OCI-LY1 (cell line): Measurements from ENCODE around the gene KCNK16.

Source experiments
- H2AFZ ChIP-seq: fragments of 200-600 bp; sonication (generic), shearing (Covaris generic); 2 replicates; pipeline ENCODE4 v1.6.0; 2014; ENCODE audit warnings: antibody characterized with exemption, mild to moderate bottlenecking, low read length
- H3F3A ChIP-seq: fragments of 200-600 bp; sonication (generic), shearing (Covaris generic); 2 replicates; pipeline ENCODE4 v1.6.0; 2014; ENCODE audit warnings: mild to moderate bottlenecking, antibody characterized with exemption, low read length, moderate library complexity; ENCODE audit not compliant: insufficient read depth
- H3K27ac ChIP-seq: fragments of 200-600 bp; sonication (generic); 2 replicates; pipeline ENCODE4 v1.5.1; 2014; ENCODE audit warnings: low read length, mixed run types, mild to moderate bottlenecking, low read depth; ENCODE audit not compliant: poor library complexity, severe bottlenecking
- H3K27me3 ChIP-seq: fragments of 200-600 bp; sonication (generic); 2 replicates; pipeline ENCODE4 v1.6.0; 2014; ENCODE audit warnings: antibody characterized with exemption, mild to moderate bottlenecking, low read length, moderate library complexity; ENCODE audit not compliant: insufficient read depth
- H3K36me3 ChIP-seq: fragments of 200-600 bp; sonication (generic); 2 replicates; pipeline ENCODE4 v1.6.1; 2014; ENCODE audit warnings: mild to moderate bottlenecking, antibody characterized with exemption, low read length, moderate library complexity, mixed read lengths; ENCODE audit not compliant: insufficient read depth
- H3K4me1 ChIP-seq: fragments of 200-600 bp; sonication (generic); 2 replicates; pipeline ENCODE4 v1.5.1; 2014; ENCODE audit warnings: mild to moderate bottlenecking, low read length, moderate library complexity; ENCODE audit not compliant: insufficient read depth, severe bottlenecking
- H3K4me2 ChIP-seq: fragments of 200-600 bp; sonication (generic), shearing (Covaris generic); 2 replicates; pipeline ENCODE4 v1.6.1; 2014; ENCODE audit warnings: low read length
- H3K4me3 ChIP-seq: fragments of 200-600 bp; sonication (generic); 2 replicates; pipeline ENCODE4 v1.5.1; 2014; ENCODE audit warnings: low read length, low read depth, mild to moderate bottlenecking, mixed read lengths; ENCODE audit not compliant: poor library complexity, severe bottlenecking
- H3K79me2 ChIP-seq: fragments of 200-600 bp; shearing (Covaris generic); 2 replicates; pipeline ENCODE4 v1.6.1; 2016; ENCODE audit warnings: mixed run types, low read length, mixed read lengths; ENCODE audit not compliant: insufficient read depth
- H3K9ac ChIP-seq: fragments of 200-600 bp; sonication (generic), shearing (Covaris generic); 2 replicates; pipeline ENCODE4 v1.6.1; 2014; ENCODE audit warnings: mild to moderate bottlenecking, low read length, mixed read lengths
- H3K9me2 ChIP-seq: fragments of 200-600 bp; sonication (generic), shearing (Covaris generic); 2 replicates; pipeline ENCODE4 v1.6.1; 2014; ENCODE audit warnings: low read depth, mild to moderate bottlenecking, low read length, mixed read lengths
- H3K9me3 ChIP-seq: fragments of 200-600 bp; shearing (Covaris generic); 2 replicates; pipeline ENCODE4 v1.6.1; 2014; ENCODE audit warnings: low read length, mixed read lengths
- H4K20me1 ChIP-seq: fragments of 200-600 bp; sonication (generic), shearing (Covaris generic); 2 replicates; pipeline ENCODE4 v1.6.0; 2016; ENCODE audit warnings: mild to moderate bottlenecking, low read length; ENCODE audit not compliant: insufficient read depth
- EZH2 ChIP-seq: fragments of 200-600 bp; sonication (generic), shearing (Covaris generic); IDR thresholded peaks from 2 replicates; pipeline ENCODE4 v1.8.0; 2017; ENCODE audit warnings: borderline replicate concordance, mixed run types, mild to moderate bottlenecking, antibody characterized with exemption, low read length, moderate library complexity, mixed read lengths
- TF ChIP-seq, protein P1 (sequence below): fragments of 200-600 bp; sonication (generic), shearing (Covaris generic); IDR thresholded peaks from 2 replicates; pipeline ENCODE4 v1.5.1; 2017; ENCODE audit warnings: mild to moderate bottlenecking, antibody characterized with exemption, low read length, moderate library complexity, mixed read lengths

The KCNK16 gene

GRCh38 chr6:39347206-39347605 is 24.7 kb upstream of the KCNK16 start:
- Histone ChIP-seq H2AFZ (no peak overlapping the region), H3K27me3 (no peaks in the 10 kb centered on the region), H3K4me2 (no peak overlapping the region)

GRCh38 chr6:39344821-39345280 is 22.3 kb upstream of the KCNK16 start:
- no peaks in the 10 kb centered on the region for H3K9me3 ChIP-seq
- H3K4me2 ChIP-seq: no peak overlapping the region
- no peaks in the 10 kb centered on the region for H3K4me1 ChIP-seq
- TF ChIP-seq, protein P1, sequence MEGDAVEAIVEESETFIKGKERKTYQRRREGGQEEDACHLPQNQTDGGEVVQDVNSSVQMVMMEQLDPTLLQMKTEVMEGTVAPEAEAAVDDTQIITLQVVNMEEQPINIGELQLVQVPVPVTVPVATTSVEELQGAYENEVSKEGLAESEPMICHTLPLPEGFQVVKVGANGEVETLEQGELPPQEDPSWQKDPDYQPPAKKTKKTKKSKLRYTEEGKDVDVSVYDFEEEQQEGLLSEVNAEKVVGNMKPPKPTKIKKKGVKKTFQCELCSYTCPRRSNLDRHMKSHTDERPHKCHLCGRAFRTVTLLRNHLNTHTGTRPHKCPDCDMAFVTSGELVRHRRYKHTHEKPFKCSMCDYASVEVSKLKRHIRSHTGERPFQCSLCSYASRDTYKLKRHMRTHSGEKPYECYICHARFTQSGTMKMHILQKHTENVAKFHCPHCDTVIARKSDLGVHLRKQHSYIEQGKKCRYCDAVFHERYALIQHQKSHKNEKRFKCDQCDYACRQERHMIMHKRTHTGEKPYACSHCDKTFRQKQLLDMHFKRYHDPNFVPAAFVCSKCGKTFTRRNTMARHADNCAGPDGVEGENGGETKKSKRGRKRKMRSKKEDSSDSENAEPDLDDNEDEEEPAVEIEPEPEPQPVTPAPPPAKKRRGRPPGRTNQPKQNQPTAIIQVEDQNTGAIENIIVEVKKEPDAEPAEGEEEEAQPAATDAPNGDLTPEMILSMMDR: no peak
- TF ChIP-seq EZH2: no peak
- no peaks in the 10 kb centered on the region for H3K27me3 ChIP-seq
- H3K79me2 ChIP-seq: no peaks in the 10 kb centered on the region
- no peak overlapping the region for H3K27ac ChIP-seq
- H3F3A ChIP-seq: no peaks in the 10 kb centered on the region
- H3K9ac ChIP-seq: no peak overlapping the region
- H3K9me2 ChIP-seq: no peaks in the 10 kb centered on the region
- no peak overlapping the region for H3K4me3 ChIP-seq
- H4K20me1 ChIP-seq: no peaks in the 10 kb centered on the region
- no peak overlapping the region for H2AFZ ChIP-seq
- H3K36me3 ChIP-seq: no peaks in the 10 kb centered on the region; the same call in 1 of the 2 replicates

More at GRCh38 chr6:39347206-39347605, 24.7 kb upstream of the KCNK16 start:
- no peak for TF ChIP-seq EZH2
- TF ChIP-seq, protein P1: no peak
- no peak overlapping the region for H3K9ac ChIP-seq
- no peaks in the 10 kb centered on the region; the same call in 1 of the 2 replicates for H3K36me3 ChIP-seq
- H3K4me1 ChIP-seq: no peaks in the 10 kb centered on the region
- H3K9me3 ChIP-seq: no peaks in the 10 kb centered on the region
- no peaks in the 10 kb centered on the region for H3K79me2 ChIP-seq
- no peaks in the 10 kb centered on the region for H3K9me2 ChIP-seq
- H3F3A ChIP-seq: no peaks in the 10 kb centered on the region
- no peak overlapping the region for H3K27ac ChIP-seq
- no peak overlapping the region for H3K4me3 ChIP-seq
- no peaks in the 10 kb centered on the region for H4K20me1 ChIP-seq

GRCh38 chr6:39343396-39343870 is 20.9 kb upstream of the KCNK16 start:
- Histone ChIP-seq H3K4me3 (no peak overlapping the region), H3K27me3 (no peaks in the 10 kb centered on the region), H3K36me3 (no peaks in the 10 kb centered on the region; the same call in 1 of the 2 replicates), H3K9me3 (no peaks in the 10 kb centered on the region), H3K4me2 (no peak overlapping the region), H3K79me2 (no peaks in the 10 kb centered on the region), H2AFZ (no peak overlapping the region), H4K20me1 (no peaks in the 10 kb centered on the region), H3K27ac (no peak overlapping the region), H3F3A (no peaks in the 10 kb centered on the region), H3K9ac (no peak overlapping the region), H3K9me2 (no peaks in the 10 kb centered on the region), H3K4me1 (no peaks in the 10 kb centered on the region)
- TF ChIP-seq EZH2: no peak
- TF ChIP-seq, protein P1: no peak
